ENCODE measurements around the gene ARHGAP6. TPM values are rescaled to one million over a fixed set of nuclear protein-coding genes. Genes with fewer than 3 reads are reported as not detected.
A peak's percentile ranks its signal among the peaks of the same experiment; 100 is the strongest.

ARHGAP6 gene
- total and polyA plus RNA-seq, 2 of the 13 experiments (the other 11 are each of a cell fraction or from before 2014, with no cell fraction given), result 0.11 TPM; not detected in 1

- TF ChIP-seq ZNF333 (CRISPR knock-in tag; IDR thresholded peaks at IDR 0.05; ENCODE audit: borderline replicate concordance) (no peak), TCF7 (IDR thresholded peaks at IDR 0.05; ENCODE audit: low read depth) (peak; percentile 68; the same call in 1 of the 2 replicates), FOXJ3 (CRISPR knock-in tag; IDR thresholded peaks at IDR 0.05; ENCODE audit: borderline replicate concordance) (peak; percentile 69; the same call in 1 of the 2 replicates), NR2F2 (IDR thresholded peaks at IDR 0.05; ENCODE audit: borderline replicate concordance, low read depth) (peak; percentile 85), ZNF713 (CRISPR knock-in tag; IDR thresholded peaks at IDR 0.05) (no peak), RFX1 (IDR thresholded peaks at IDR 0.05) (peak; percentile 81), NCOR1 (IDR thresholded peaks at IDR 0.05; ENCODE audit: borderline replicate concordance, low read length) (peak; percentile 79; the same call in 1 of the 2 replicates), TEAD3 (CRISPR knock-in tag; optimal IDR thresholded peaks at IDR 0.05; ENCODE audit: borderline replicate concordance) (peak; percentile 13), KDM6A (CRISPR knock-in tag; IDR thresholded peaks at IDR 0.05; ENCODE audit: low read depth) (0 out of 2 replicates have a peak, but pooled peaks have one; percentile 36), MED1 (CRISPR knock-in tag; IDR thresholded peaks at IDR 0.05) (peak; percentile 64; the same call in 1 of the 2 replicates), HDAC2 (CRISPR knock-in tag; IDR thresholded peaks at IDR 0.05) (peak; percentile 16; the same call in 1 of the 2 replicates), HDAC1 (CRISPR knock-in tag; IDR thresholded peaks at IDR 0.05) (0 out of 2 replicates have a peak, but pooled peaks have one; percentile 36), ZFP36L1 (CRISPR knock-in tag; IDR thresholded peaks at IDR 0.05) (0 out of 2 replicates have a peak, but pooled peaks have one; percentile 43), FOXA3 (CRISPR knock-in tag; IDR thresholded peaks at IDR 0.05) (peak; percentile 64), ZHX1 (CRISPR knock-in tag; IDR thresholded peaks at IDR 0.05; ENCODE audit: low read depth) (no peak), PCBP2 (optimal IDR thresholded peaks at IDR 0.05; ENCODE audit: low read depth, low read length, poor library complexity, severe bottlenecking) (no peak), POGZ (CRISPR knock-in tag; IDR thresholded peaks at IDR 0.05) (peak; percentile 39; the same call in 1 of the 2 replicates), MXI1 (IDR thresholded peaks at IDR 0.05; ENCODE audit: borderline replicate concordance, low read depth, low read length) (peak; percentile 38; the same call in 1 of the 3 replicates), ARID3A (IDR thresholded peaks at IDR 0.05; ENCODE audit: low read depth, low read length) (peak; percentile 73; the same call in 1 of the 2 replicates), NR2F1 (CRISPR knock-in tag; IDR thresholded peaks at IDR 0.05) (peak; percentile 68 to 94), TIGD3 (CRISPR knock-in tag; IDR thresholded peaks at IDR 0.05; ENCODE audit: borderline replicate concordance) (no peak), HNF4A (CRISPR knock-in tag; IDR thresholded peaks at IDR 0.05) (peak; percentile 81), MTERF4 (CRISPR knock-in tag; IDR thresholded peaks at IDR 0.05) (no peak)
Observed at GRCh38 chrX:11097933-11098332, 567.8 kb downstream of the ARHGAP6 start (continued).

Data from HepG2 (cell line).